ENCODE measurements around the gene NEDD8.

- TF ChIP-seq CTCF (IDR thresholded peaks at IDR 0.05 in 2 of 3, conservative IDR thresholded peaks at IDR 0.05 in 1 of 3; ENCODE audit: borderline replicate concordance in 1 of 3, insufficient read depth in 1 of 3, low read depth in 2 of 3, low read length in 2 of 3) (no peak), POLR2A (IDR thresholded peaks at IDR 0.05; ENCODE audit: borderline replicate concordance, extremely low read depth, insufficient read depth, insufficient read length) (no peak), EZH2phosphoT487 (IDR thresholded peaks at IDR 0.05; ENCODE audit: borderline replicate concordance) (no peak), RAD21 (IDR thresholded peaks at IDR 0.05; ENCODE audit: low read depth) (no peak), SIN3A (IDR thresholded peaks at IDR 0.05; ENCODE audit: low read depth) (no peak)
Observed at GRCh38 chr14:24262821-24263733, 30.9 kb upstream of the NEDD8 start, which contains the start of gene TGM1.

All from HCT116 (cell line).